Kidney (tissue), 14 donors: ENCODE data around the gene RPL22. TPM values are rescaled to one million over a fixed set of nuclear protein-coding genes. Genes with fewer than 3 reads are reported as not detected.

ENCODE experiments used
- DNase-seq, 5 donors: peaks; one replicate each; pipeline ENCODE4 v3.0.0-alpha.2; 2013 to 2020
- FAIRE-seq: peaks from 2 replicates; lab custom pipeline; 2012; peaks lifted over from hg19 to GRCh38; lab: Jason Lieb, UNC
- H3K27ac ChIP-seq, 2 donors: one replicate each; pipeline ENCODE4 v1.7.0; 2013; ENCODE audit warnings: low read depth in 2 of 2, low read length in 2 of 2, inconsistent platforms in 1 of 2
- H3K27me3 ChIP-seq: one replicate; pipeline ENCODE4 v1.7.1; 2013; ENCODE audit warnings: low read length, inconsistent platforms; ENCODE audit not compliant: control insufficient read depth, insufficient read depth
- H3K36me3 ChIP-seq, 3 donors: one replicate each; pipeline versions ENCODE4 v1.7.0 to v1.7.1; 2013; ENCODE audit warnings: low read length in 3 of 3, control low read depth in 1 of 3, inconsistent platforms in 1 of 3; ENCODE audit not compliant: insufficient read depth in 3 of 3, control insufficient read depth in 2 of 3
- H3K4me1 ChIP-seq, 3 donors: one replicate each; pipeline versions ENCODE4 v1.7.0 to v1.7.1; 2013; ENCODE audit warnings: low read length in 3 of 3, inconsistent platforms in 1 of 3, low read depth in 1 of 3; ENCODE audit not compliant: control insufficient read depth in 2 of 3, insufficient read depth in 2 of 3
- H3K4me3 ChIP-seq, 3 donors: one replicate each; pipeline versions ENCODE4 v1.7.0 to v1.8.1; 2013; ENCODE audit warnings: low read length in 3 of 3, control low read depth in 1 of 3, inconsistent platforms in 1 of 3
- H3K9ac ChIP-seq, 3 donors: one replicate each; pipeline versions ENCODE4 v1.7.0 to v1.7.1; 2013; ENCODE audit warnings: low read length in 3 of 3, control low read depth in 1 of 3, inconsistent platforms in 1 of 3
- H3K9me3 ChIP-seq, 3 donors: one replicate each; pipeline versions ENCODE4 v1.7.0 to v1.7.1; 2013; ENCODE audit warnings: low read length in 3 of 3, control low read depth in 1 of 3, inconsistent platforms in 1 of 3; ENCODE audit not compliant: control insufficient read depth in 2 of 3, insufficient read depth in 1 of 3
- intact Hi-C: fragments of 100-400 bp; cut with DNase I; formaldehyde crosslinking; loops from one replicate; pipeline ENCODE4 v1.11.1; 2022
- polyA plus RNA-seq: library from polyadenylated mRNA; stranded (reverse); fragments of 350-450 nt; fragmentation: Illumina TruSeq; extraction: RNeasy Lipid Tissue Mini Kit (QIAGEN cat#74804); gene quantifications from one replicate; pipeline ENCODE4 v1.2.3, GENCODE V29; 2014; ENCODE audit warnings: low read depth, low replicate concordance; ENCODE audit not compliant: insufficient read depth
- total RNA-seq: library from RNA; stranded (reverse); fragmentation: NEBNext Ultra II Directional; extraction: Animal tissue kit (Norgen Biotek cat#: 25700); gene quantifications from one replicate; pipeline ENCODE4 v1.2.1, GENCODE V29; 2021
- TF ChIP-seq, protein P1 (sequence below): IDR thresholded peaks from 3 replicates; pipeline ENCODE4 v1.5.1; 2012; ENCODE audit warnings: mild to moderate bottlenecking, moderate library complexity, borderline replicate concordance; ENCODE audit not compliant: insufficient read depth; ENCODE audit errors: extremely low read depth
- donor health status: control.
- donor health status: control.
- donor health status: control.
- donor health status: control.
- donor health status: control.
- donor health status: DM: yes; HTN: yes; CAD: no.
- donor health status: Normal renal cell carcinoma (clear cell type).

The RPL22 gene
- total and polyA plus RNA-seq, 2 donors from 2014 or later = 377 to 605 TPM

DNA sequence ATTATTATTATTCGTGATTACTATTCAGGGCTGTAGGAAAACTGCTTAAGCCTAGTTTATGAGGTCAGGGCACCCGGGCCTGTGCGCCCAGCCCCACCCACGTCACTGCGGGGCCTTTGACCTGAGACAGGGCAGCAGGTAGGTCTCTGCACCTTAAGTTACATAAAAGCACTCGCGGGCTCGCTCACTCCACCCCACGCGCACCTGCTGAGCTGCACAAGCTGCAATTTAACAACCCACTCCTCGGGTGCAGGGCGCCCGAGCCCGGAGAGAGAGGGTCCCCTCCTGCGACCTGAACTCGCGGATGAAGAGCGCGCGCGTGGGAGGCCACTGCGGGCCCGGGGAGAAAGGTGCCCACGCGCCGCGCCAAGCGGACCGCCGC lies 35.9 kb upstream of the RPL22 start:
- Histone ChIP-seq H3K9me3 (no peaks in the 10 kb centered on the region), H3K4me3 (peak overlapping the region; percentile 63 to 89 (median 86)), H3K4me1 (peaks cover 0 to 11% (median 0%) of the 10 kb centered on the region in 3 donors), H3K27ac (peak overlapping the region; percentile 17 to 43), H3K9ac (peak overlapping the region; percentile 4 to 84 (median 43)), H3K27me3 (peaks cover 9% of the 10 kb centered on the region), H3K36me3 (peaks cover 0 to 19% (median 8%) of the 10 kb centered on the region in 3 donors)
- DNase-seq (peak in 1 of 5 donors; percentile 74), FAIRE-seq (no peak)
- intact Hi-C loops = no loop called here
- TF ChIP-seq, protein P1, sequence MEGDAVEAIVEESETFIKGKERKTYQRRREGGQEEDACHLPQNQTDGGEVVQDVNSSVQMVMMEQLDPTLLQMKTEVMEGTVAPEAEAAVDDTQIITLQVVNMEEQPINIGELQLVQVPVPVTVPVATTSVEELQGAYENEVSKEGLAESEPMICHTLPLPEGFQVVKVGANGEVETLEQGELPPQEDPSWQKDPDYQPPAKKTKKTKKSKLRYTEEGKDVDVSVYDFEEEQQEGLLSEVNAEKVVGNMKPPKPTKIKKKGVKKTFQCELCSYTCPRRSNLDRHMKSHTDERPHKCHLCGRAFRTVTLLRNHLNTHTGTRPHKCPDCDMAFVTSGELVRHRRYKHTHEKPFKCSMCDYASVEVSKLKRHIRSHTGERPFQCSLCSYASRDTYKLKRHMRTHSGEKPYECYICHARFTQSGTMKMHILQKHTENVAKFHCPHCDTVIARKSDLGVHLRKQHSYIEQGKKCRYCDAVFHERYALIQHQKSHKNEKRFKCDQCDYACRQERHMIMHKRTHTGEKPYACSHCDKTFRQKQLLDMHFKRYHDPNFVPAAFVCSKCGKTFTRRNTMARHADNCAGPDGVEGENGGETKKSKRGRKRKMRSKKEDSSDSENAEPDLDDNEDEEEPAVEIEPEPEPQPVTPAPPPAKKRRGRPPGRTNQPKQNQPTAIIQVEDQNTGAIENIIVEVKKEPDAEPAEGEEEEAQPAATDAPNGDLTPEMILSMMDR = no peak

GRCh38 chr1:6234502-6235295 lies 35.3 kb upstream of the RPL22 start:
- no peak for FAIRE-seq
- TF ChIP-seq, protein P1 = no peak
- peak overlapping the region; percentile 63 to 89 (median 86) for H3K4me3 ChIP-seq
- peaks cover 0 to 20% (median 8%) of the 10 kb centered on the region in 3 donors for H3K36me3 ChIP-seq
- H3K9ac ChIP-seq = peak overlapping the region; percentile 4 to 84 (median 43)
- no peaks in the 10 kb centered on the region for H3K9me3 ChIP-seq
- intact Hi-C loops = no loop called here
- H3K27ac ChIP-seq = peak overlapping the region; percentile 17 to 43
- peaks cover 9% of the 10 kb centered on the region for H3K27me3 ChIP-seq
- H3K4me1 ChIP-seq = peaks cover 0 to 11% (median 0%) of the 10 kb centered on the region in 3 donors
- DNase-seq = peak in 4 of 5 donors; percentile 48 to 65 (median 58)

- H3K9ac ChIP-seq = no peak overlapping the region
- H3K27me3 ChIP-seq = no peaks in the 10 kb centered on the region
- peaks cover 0 to 11% (median 0%) of the 10 kb centered on the region in 3 donors for H3K4me1 ChIP-seq
- H3K4me3 ChIP-seq = no peak overlapping the region
- H3K27ac ChIP-seq = no peak overlapping the region
- FAIRE-seq = no peak
- H3K36me3 ChIP-seq = peaks cover 0 to 23% (median 8%) of the 10 kb centered on the region in 3 donors
- TF ChIP-seq, protein P1 = no peak
- intact Hi-C loops = no loop called here
- H3K9me3 ChIP-seq = no peaks in the 10 kb centered on the region
- no peak for DNase-seq
Measured at GRCh38 chr1:6233376-6233775, 34.0 kb upstream of the RPL22 start.
